ENCODE results near the gene NR2E3.

The NR2E3 gene

DNA sequence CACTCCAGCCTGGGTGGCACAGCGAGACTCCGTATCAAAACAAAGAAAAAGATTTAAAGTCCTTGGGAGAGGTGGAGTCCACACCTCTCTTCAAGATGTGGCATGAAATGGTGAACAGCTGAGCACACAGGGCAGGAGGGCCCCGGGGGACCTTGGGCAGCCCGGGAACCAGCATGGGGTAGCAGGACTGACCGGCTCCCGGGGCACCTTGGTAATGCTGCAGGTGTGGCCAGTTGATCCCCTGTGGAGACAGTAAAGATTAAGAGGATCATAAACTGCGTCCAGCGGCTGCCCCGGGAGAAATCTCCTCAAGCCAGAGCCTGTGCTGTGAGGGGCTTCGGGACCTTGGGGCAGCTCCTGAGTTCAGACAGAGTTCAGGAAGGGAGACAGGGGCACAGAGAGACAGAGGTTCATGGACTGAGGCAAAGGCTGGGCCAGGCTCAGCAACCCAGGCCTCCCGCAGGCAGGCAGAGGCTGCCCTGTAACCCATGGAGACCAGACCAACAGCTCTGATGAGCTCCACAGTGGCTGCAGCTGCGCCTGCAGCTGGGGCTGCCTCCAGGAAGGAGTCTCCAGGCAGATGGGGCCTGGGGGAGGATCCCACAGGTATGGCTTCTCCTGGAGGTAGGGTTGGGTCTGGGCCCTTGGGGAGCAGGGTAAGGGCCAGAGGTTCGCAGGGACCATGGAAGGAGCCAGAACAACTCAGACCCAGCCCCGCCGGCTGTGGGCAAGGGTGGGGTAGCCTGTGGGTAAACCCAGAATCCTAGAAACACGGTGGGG lies at the start of gene NR2E3:
TSS of gene NR2E3 (plus strand) at position 299 of the 780 bp plus-strand sequence. CDS start at position 489, 190 bp downstream.
- no peak within 1 kb of the TSS for H3K4me3 ChIP-seq (ENCODE audit: low read length)
- no peak for TF ChIP-seq ZNF274 (IDR thresholded peaks at IDR 0.05; ENCODE audit: low read depth, low read length)

DNA sequence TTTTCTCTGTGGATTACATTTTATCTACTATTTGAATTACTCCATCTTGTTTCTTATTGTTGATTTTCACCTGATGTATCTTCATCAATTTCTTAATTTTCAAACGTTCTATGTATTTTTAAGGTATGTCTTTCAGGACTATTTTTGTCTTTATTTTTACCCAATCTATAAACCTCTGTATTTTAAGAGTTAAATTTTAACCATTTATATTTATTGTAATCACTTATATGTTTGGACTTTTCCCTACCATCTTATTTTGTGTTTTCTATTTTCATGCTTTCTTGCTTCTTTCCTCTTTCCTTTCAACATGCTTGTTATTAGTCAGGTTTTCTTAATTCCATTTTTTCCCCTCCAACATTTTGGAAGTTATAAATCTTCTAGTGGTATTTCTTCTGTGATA lies 49.5 kb upstream of the NR2E3 start:
- H3K4me3 ChIP-seq (ENCODE audit: low read length), result no peak overlapping the region
- TF ChIP-seq ZNF274 (IDR thresholded peaks at IDR 0.05; ENCODE audit: low read depth, low read length), result no peak

DNA sequence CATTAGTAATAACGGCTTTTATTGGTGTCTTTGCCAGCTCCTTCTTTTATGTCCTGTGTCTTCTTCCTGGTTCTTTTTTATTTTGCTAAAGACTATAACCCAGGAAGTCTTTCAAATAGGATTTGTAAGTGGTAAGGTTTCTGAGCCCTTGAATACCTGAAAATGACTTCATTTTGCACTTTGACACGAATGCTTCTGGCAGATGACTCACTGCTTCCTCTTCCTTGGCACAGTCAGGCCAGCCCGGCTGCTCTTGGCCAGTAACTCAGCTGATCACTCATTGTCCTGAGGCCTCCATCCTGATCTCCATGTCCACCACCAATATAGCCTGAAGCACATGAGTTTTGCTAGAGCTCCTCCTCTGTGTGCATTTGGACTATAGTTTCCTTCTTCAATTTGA lies 48.7 kb upstream of the NR2E3 start:
- H3K4me3 ChIP-seq (ENCODE audit: low read length), result no peak overlapping the region

DNA sequence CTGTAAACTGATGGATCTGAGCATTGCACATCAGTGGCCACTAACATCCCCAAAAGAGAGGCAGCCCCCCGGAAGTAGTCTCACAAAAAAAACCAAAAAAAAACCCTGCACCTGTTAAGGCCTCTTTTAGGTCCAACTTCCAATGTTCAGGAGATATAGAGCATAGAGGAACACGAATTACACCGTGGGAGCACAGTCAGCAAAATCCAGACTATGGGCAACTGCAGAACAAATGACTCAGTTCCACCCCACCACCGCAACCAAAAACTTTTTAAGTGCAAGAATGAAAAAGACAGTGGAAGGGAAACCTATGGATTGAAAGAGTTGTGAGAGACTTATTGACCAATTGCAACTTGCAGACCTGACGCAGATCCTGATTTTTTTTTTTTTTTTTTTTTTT lies 42.2 kb upstream of the NR2E3 start:
- H3K4me3 ChIP-seq (ENCODE audit: low read length), result no peak overlapping the region
- no peak for TF ChIP-seq ZNF274 (IDR thresholded peaks at IDR 0.05; ENCODE audit: low read depth, low read length)

More for the DNA sequence above, 48.7 kb upstream of the NR2E3 start:
- no peak for TF ChIP-seq ZNF274 (IDR thresholded peaks at IDR 0.05; ENCODE audit: low read depth, low read length)

DNA sequence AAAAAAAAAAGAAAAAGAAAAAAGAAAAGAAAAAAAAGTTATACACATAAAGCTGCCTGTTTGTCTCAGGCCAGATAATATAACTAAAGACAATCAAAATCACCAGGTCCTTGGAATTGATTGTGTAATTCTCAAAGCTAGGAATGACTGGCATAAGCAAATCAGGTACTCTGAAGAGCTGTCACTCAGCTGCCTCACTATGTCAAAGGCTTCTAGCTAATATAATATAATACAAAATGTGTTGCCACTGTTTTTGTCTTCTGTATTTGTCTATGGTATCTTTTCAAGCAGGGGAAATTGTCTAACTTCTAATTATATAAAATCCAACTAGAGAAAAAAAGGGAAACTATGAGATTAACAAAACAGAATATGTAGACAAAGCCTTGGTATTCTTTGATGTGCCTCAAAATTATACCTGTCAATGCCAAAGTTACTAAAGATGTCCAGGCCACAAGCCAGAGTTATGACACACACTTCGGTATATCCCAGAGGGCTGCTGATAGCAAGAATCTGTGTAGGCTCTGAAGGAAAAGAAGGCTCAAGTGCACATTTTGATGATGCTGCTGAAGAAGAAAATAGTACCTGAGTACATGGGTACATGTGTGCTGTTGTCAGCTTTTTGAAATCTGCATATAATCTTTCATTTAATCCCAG lies 37.0 kb upstream of the NR2E3 start:
- no peak overlapping the region for H3K4me3 ChIP-seq (ENCODE audit: low read length)
- no peak for TF ChIP-seq ZNF274 (IDR thresholded peaks at IDR 0.05; ENCODE audit: low read depth, low read length)

DNA sequence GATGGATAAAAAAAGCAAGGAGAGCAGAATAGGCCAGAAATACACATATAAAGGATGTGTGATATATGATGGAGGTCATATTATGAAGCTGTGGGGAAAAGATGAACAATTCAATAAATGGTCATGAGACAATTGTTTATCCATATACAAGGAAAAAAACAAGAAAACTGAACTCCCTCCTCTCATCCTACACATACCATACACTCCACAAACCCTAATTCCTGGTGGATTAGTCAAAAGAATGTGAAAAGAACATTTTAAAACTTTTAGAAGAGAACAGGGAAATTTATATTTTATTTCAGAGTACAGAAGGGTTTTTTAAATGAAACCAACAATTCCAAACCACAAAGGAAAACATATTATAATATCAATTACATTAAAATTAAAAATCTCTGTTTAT lies 34.5 kb upstream of the NR2E3 start:
- TF ChIP-seq ZNF274 (IDR thresholded peaks at IDR 0.05; ENCODE audit: low read depth, low read length), result no peak
- H3K4me3 ChIP-seq (ENCODE audit: low read length), result no peak overlapping the region

DNA sequence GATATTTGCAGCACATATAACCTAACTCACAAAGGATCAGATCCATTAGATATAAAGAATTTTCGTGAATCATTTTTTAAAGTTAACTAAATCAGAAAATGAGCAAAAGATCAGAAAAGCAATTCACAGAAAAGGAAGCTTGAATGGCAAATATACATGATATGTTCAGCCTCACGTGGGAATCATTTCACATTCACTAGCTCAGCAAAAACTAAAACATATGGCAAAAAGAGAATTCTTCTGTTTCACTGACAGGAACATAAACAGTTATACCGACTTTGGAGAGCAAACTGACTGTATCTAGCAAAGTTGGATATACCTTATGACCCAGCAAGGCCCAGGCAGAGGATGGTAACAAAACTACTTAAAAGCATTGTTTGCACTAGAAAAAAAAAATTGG lies 34.0 kb upstream of the NR2E3 start:
- H3K4me3 ChIP-seq (ENCODE audit: low read length), result no peak overlapping the region
- no peak for TF ChIP-seq ZNF274 (IDR thresholded peaks at IDR 0.05; ENCODE audit: low read depth, low read length)

DNA sequence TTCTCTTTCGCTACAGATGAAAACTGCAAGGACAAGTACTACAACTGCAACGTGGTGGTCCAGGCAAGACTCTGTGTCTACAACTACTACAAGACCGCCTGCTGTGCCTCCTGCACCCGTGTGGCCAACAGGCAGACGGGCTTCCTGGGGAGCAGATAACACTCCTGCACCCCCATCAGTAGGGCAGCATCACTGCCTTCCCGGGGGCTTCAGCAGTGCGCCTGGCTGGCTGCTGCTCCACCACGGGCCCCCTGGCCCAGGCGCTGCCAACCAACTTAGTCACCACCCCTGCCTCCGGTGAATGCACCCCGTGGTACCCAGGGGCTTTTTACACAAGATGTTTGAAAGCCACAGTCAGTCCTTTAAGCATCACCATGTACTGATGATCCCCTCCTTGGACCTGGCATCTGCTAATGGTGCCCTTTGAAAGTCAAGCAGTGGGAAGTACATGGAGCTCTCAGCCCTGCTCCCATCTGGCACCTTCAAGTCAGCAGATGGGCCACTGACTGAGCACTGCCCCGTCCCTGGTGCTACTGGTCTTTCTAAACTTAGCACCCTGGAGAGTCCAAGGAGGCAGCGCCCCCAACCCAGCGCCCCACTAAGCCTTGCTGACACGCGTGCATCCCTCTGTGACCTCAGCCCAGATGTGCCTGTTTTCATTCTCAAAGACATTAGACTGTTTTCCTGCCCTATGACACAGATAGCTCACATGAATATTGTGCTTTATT lies 33.0 kb upstream of the NR2E3 start:
- no peak overlapping the region for H3K4me3 ChIP-seq (ENCODE audit: low read length)
- TF ChIP-seq ZNF274 (IDR thresholded peaks at IDR 0.05; ENCODE audit: low read depth, low read length), result no peak

DNA sequence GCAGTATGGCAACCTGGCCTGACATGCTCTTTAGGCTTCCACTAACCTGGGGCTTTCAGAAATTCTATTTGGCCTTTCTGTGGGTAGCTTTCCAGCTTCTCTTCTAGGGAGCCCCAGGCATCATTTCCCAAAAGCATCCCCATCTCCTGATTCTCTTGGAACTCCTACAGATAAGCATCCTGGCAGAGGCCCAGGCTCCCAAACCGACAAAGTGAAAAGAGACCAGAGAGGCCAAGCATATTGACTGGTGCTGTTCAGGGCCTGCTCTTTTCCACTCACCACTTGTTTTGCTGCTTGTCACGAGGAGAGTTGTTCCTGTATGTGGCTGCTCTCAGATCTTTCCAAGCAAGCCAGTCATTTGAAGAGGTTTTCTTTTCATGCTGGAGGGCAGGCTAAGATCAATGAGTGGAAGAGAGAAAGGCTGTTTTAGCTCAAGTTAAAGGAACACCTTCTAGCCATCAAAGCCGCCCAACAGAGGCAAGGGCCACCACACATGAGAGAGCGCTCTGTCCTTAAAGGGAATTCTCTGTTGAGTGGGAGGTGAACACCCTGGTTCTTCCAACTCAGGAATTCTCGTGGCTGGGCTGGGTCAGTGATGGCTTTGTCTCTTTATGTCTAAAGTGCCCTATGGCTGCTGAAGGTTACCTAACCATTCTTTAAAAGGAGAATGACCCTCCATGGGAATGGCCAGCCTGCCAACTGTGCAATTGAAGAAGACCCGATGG lies 31.1 kb upstream of the NR2E3 start:
- no peak overlapping the region for H3K4me3 ChIP-seq (ENCODE audit: low read length)
- TF ChIP-seq ZNF274 (IDR thresholded peaks at IDR 0.05; ENCODE audit: low read depth, low read length), result no peak

DNA sequence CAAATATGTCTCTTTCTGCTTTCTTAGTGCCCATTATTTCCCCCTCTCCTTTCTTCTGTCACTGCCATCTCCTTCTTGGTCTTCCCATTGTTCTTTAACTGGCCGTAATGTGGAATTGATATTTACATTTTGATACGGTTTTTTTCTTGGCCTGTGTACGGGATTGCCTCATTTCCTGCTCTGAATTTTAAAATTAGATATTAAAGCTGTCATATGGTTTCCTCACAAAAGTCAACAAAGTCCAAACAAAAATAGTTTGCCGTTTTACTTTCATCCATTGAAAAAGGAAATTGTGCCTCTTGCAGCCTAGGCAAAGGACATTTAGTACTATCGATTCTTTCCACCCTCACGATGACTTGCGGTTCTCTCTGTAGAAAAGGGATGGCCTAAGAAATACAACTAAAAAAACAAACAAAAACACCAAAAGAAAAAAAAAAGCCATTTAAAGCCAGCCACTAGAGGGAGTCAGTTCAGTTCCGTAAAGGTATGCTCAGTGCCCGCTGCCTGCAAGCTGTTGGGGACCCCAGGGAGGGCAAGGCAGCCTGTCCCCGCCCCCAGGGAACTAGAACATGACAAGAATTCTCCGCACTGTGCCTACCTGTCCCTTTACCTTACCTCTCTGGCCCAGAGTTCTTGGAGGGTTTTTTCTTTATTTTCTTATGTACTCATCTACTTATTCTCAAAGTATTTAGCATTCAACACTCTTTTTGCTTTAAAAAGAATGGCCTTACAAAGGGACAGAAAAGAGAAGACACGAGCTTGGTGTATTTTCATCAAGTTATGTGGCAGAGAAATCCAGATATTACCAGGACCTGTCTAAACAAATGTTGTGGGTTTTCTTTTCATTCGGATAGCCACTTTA lies 30.0 kb upstream of the NR2E3 start:
- TF ChIP-seq ZNF274 (IDR thresholded peaks at IDR 0.05; ENCODE audit: low read depth, low read length), result no peak
- H3K4me3 ChIP-seq (ENCODE audit: low read length), result no peak overlapping the region

DNA sequence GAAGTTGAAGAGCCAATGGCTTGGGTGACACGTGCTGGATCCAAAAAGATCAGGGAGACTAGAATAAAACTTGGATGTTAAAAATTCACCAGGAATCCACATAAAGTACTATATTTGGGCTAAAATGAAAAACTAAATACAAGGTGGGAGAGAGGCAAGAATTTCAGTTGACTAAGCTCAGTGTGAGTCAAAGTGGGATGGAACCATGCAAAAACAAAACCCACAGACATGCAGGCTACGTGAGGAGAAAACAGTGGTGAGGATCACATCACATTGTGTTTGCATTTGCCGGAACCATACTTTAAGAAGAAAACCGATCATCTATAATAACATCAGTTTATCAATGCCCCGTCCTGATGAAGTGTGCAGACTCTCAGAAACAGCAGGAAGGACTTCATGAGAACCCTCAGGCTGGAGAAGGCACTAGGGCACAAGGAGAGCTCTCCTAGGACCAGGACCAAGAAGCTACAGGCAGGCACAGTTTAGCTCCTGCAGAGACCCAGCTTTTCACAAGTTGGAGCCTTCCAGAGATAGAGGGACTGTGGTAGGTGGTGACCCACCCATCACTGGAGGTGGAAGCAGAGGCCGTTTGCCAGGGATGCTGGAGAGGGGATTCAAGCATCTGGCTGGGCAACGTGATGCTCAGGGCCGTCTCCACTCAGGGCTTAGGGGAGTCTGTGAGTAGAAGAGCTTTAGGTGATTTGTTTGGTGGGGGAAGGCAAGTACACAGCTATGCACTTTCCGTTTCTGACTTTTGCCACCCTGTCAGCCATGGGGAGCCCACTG lies 29.0 kb upstream of the NR2E3 start:
- no peak overlapping the region for H3K4me3 ChIP-seq (ENCODE audit: low read length)

DNA sequence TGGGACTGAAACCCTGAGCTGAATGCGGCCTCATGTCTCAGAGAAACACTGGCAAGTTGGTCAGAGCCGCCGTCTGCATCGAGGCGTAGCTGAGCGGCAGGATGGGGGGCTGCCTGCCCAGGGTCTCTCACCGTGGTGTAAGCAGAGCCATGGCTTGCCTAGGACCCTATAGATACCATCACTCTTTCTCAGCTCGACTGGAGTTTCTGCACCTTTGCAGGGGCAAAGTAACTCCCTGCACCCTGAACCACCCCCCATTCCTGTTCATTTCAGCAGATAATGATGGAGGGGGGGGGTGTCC lies 28.4 kb upstream of the NR2E3 start:
- no peak for TF ChIP-seq ZNF274 (IDR thresholded peaks at IDR 0.05; ENCODE audit: low read depth, low read length)
- no peak overlapping the region for H3K4me3 ChIP-seq (ENCODE audit: low read length)

More for the DNA sequence above, 29.0 kb upstream of the NR2E3 start:
- no peak for TF ChIP-seq ZNF274 (IDR thresholded peaks at IDR 0.05; ENCODE audit: low read depth, low read length)

Data from GM08714 (cell line).